CD8-positive, alpha-beta memory T cell (primary cell): ENCODE measurements around the gene SHOC2. TPM values are rescaled to one million over a fixed set of nuclear protein-coding genes. Genes with fewer than 3 reads are reported as not detected.

Experiments used
- CTCF ChIA-PET: fragments of 350-600 bp; sonication (Branson Sonifier 250); formaldehyde crosslinking; loops from one replicate; lab custom pipeline; 2021; ENCODE audit warnings: antibody characterized with exemption; lab: Charles Lee
- POLR2A ChIA-PET: fragments of 350-600 bp; sonication (Branson Sonifier 250); formaldehyde crosslinking; loops from one replicate; lab custom pipeline; 2021; ENCODE audit warnings: antibody characterized with exemption; lab: Charles Lee
- DNase-seq, 5 donors: peaks; one replicate each; pipeline versions ENCODE4 v3.0.0 to v3.0.0-alpha.2; 2020 to 2022; ENCODE audit warnings: mixed read lengths in 1 of 5
- H3K27ac ChIP-seq: one replicate; pipeline ENCODE4 v1.7.0; 2013; ENCODE audit warnings: low read depth, mild to moderate bottlenecking, low read length, moderate library complexity
- H3K27me3 ChIP-seq: 2 replicates; pipeline ENCODE4 v1.7.0; 2013; ENCODE audit warnings: low read length, mild to moderate bottlenecking; ENCODE audit not compliant: insufficient read depth, poor library complexity, severe bottlenecking
- H3K36me3 ChIP-seq: 2 replicates; pipeline ENCODE4 v1.7.0; 2013; ENCODE audit warnings: mild to moderate bottlenecking, low read length, moderate library complexity; ENCODE audit not compliant: insufficient read depth
- H3K4me1 ChIP-seq: 2 replicates; pipeline ENCODE4 v1.7.0; 2013; ENCODE audit warnings: mild to moderate bottlenecking, low read length, moderate library complexity; ENCODE audit not compliant: insufficient read depth
- H3K4me3 ChIP-seq: 2 replicates; pipeline ENCODE4 v1.7.0; 2013; ENCODE audit warnings: mild to moderate bottlenecking, low read length
- H3K9me3 ChIP-seq: 2 replicates; pipeline ENCODE4 v1.7.0; 2013; ENCODE audit warnings: mild to moderate bottlenecking, low read length
- H3K27ac Mint-ChIP-seq, 8 donors: one replicate each; pipeline ENCODE4 v1.8.0; 2020 to 2021; ENCODE audit warnings: mixed read lengths in 8 of 8, mild to moderate bottlenecking in 6 of 8, inconsistent platforms in 3 of 8, moderate library complexity in 3 of 8
- H3K27me3 Mint-ChIP-seq, 2 donors: one replicate each; pipeline ENCODE4 v1.8.0; 2020 to 2021; ENCODE audit warnings: mixed read lengths in 2 of 2, mild to moderate bottlenecking in 1 of 2, moderate library complexity in 1 of 2
- H3K36me3 Mint-ChIP-seq, 3 donors: one replicate each; pipeline ENCODE4 v1.8.0; 2020 to 2021; ENCODE audit warnings: mixed read lengths in 3 of 3, inconsistent platforms in 1 of 3, mild to moderate bottlenecking in 1 of 3
- H3K4me1 Mint-ChIP-seq, 3 donors: one replicate each; pipeline ENCODE4 v1.8.0; 2020 to 2021; ENCODE audit warnings: mixed read lengths in 3 of 3, inconsistent platforms in 1 of 3, mild to moderate bottlenecking in 1 of 3
- H3K4me3 Mint-ChIP-seq, 7 donors: one replicate each; pipeline ENCODE4 v1.8.0; 2020 to 2021; ENCODE audit warnings: mixed read lengths in 7 of 7, mild to moderate bottlenecking in 6 of 7, moderate library complexity in 4 of 7, inconsistent platforms in 2 of 7
- H3K9me3 Mint-ChIP-seq, 5 donors: one replicate each; pipeline ENCODE4 v1.8.0; 2020 to 2022; ENCODE audit warnings: mixed read lengths in 5 of 5, mild to moderate bottlenecking in 3 of 5, moderate library complexity in 2 of 5, inconsistent platforms in 1 of 5
- polyA plus RNA-seq: library from polyadenylated mRNA; unstranded; fragments of 300-500 nt; fragmentation: Illumina TruSeq; gene quantifications from one replicate; pipeline ENCODE4 v1.2.3, GENCODE V29; 2021
- total RNA-seq, 2 experiments: library from RNA; stranded (reverse); gene quantifications; one replicate each; pipeline ENCODE4 v1.2.3, GENCODE V29; 2021

SHOC2 gene
- total RNA-seq (10 to 100 TPM; 57.4 to 63.1 TPM), polyA plus RNA-seq (57.5 TPM)

DNA sequence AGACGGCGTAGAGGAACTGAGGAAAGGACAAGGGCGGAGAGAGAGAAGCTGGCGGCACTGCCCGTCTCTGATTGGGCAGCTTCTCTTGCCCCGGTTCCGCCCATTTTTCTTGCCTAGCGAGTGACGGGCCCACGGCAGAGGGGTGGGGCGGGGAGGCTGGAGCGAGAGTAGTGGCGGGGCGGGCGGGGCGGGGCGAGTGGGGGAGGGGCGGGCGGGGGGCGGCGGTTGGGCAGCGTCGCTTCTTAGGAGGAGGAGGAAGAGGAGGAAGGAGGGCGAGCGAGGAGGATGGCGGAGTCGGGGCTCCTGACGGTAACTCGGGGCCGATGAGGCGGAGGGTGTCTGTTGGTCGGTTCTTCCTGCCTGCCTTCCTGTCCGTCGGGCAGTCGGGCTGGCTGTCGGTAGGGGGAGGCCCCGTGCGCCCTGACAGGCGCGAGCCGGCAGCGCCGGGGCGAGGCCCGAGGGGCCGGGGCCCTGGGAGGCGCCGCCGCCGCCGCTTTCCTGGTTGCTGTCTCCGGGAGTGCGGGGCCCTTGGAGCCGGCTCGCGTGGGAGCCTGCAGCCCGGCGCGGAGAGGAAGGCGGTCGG lies at the start of gene SHOC2:
Gene SHOC2 (plus strand): TSS at position 256 of the 583 bp plus-strand sequence. CDS start 44,755 bp downstream, outside the sequence.
- H3K27ac Mint-ChIP-seq, result peak within 1 kb of the TSS; percentile 99 to 100 (median 100)
- no peaks in the 10 kb centered on the region for H3K27me3 Mint-ChIP-seq
- Histone ChIP-seq H3K9me3 (no peaks in the 10 kb centered on the region), H3K27me3 (no peaks in the 10 kb centered on the region), H3K4me3 (peak within 1 kb of the TSS; percentile 82), H3K27ac (peak within 1 kb of the TSS; percentile 96), H3K36me3 (no peaks in the 10 kb centered on the region), H3K4me1 (peaks cover 14% of the 10 kb centered on the region)
- H3K9me3 Mint-ChIP-seq, result no peaks in the 10 kb centered on the region
- peak within 1 kb of the TSS; percentile 92 to 99 (median 97) for H3K4me3 Mint-ChIP-seq
- H3K36me3 Mint-ChIP-seq, result peaks cover 0 to 37% (median 3%) of the 10 kb centered on the region in 3 donors
- peak in 4 of 5 donors; percentile 96 to 99 (median 98) for DNase-seq
- CTCF ChIA-PET, result interaction anchor here (0.7 to 2.7 kb wide), 8 partner anchors 16 to 55 kb away, joined by 3 to 14 read pairs (median 3); partner anchors contain the start of gene PDCD4
- peaks cover 46 to 70% (median 61%) of the 10 kb centered on the region in 3 donors for H3K4me1 Mint-ChIP-seq
- POLR2A ChIA-PET, result interaction anchor here (0.6 to 1.1 kb wide), 10 partner anchors 9 to 614 kb away, joined by 3 to 7 read pairs (median 4); partner anchors contain the start of gene PDCD4

DNA sequence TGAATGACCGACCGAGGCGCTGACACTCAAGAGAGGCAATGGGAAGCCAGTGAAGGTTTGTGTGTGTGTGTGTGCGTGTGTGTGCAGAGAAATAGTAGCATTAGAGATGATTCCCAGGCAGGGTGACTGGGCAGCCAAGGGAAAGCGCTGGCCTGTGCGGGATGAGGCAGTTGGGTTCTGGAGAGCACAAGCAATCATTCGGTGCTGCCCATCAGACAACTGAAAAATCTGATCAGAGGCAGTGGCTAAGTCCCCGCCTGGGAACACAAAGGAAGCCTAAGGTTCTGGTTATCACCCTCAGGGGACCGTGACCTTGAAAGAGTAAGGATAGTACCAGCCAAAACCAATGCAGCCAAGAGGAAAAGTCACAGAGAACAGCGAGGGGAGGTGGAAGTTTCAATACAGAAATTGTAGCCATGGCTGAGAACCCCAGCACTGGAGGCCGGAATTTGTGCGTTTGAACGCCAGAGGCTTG lies 48.5 kb upstream of the SHOC2 start:
- peak overlapping the region; percentile 77 for H3K27ac ChIP-seq
- H3K9me3 Mint-ChIP-seq, result no peaks in the 10 kb centered on the region
- no peak for DNase-seq
- no peaks in the 10 kb centered on the region for H3K9me3 ChIP-seq
- peaks cover 3 to 33% (median 4%) of the 10 kb centered on the region in 3 donors for H3K36me3 Mint-ChIP-seq
- H3K4me3 Mint-ChIP-seq, result peak overlapping the region; percentile 83 to 100 (median 94)
- peak overlapping the region; percentile 97 to 100 (median 98) for H3K27ac Mint-ChIP-seq
- peaks cover 74% of the 10 kb centered on the region for H3K4me1 ChIP-seq
- peaks cover 69 to 77% (median 70%) of the 10 kb centered on the region in 3 donors for H3K4me1 Mint-ChIP-seq
- no peaks in the 10 kb centered on the region for H3K27me3 ChIP-seq
- POLR2A ChIA-PET, result interaction anchor here (0.8 to 2.8 kb wide), 10 partner anchors 8 to 68 kb away, joined by 3 to 54 read pairs (median 4); partner anchors contain the start of genes BBIP1 and SHOC2
- H3K27me3 Mint-ChIP-seq, result peaks cover 0 to 1% of the 10 kb centered on the region in 2 donors
- H3K4me3 ChIP-seq, result peak overlapping the region; percentile 68
- CTCF ChIA-PET, result interaction anchor here (0.8 to 1.1 kb wide), 6 partner anchors 9 to 68 kb away, joined by 3 to 10 read pairs (median 4); no protein-coding TSS in a partner anchor
- H3K36me3 ChIP-seq, result no peaks in the 10 kb centered on the region

- POLR2A ChIA-PET, result interaction anchor here (0.8 to 2.8 kb wide), 12 partner anchors 9 to 107 kb away, joined by 3 to 54 read pairs (median 4); partner anchors contain the start of genes BBIP1 and SHOC2
- H3K9me3 ChIP-seq, result no peaks in the 10 kb centered on the region
- H3K27me3 ChIP-seq, result no peaks in the 10 kb centered on the region
- Mint-ChIP-seq H3K36me3 (peaks cover 3 to 39% (median 4%) of the 10 kb centered on the region in 3 donors), H3K27me3 (peaks cover 0 to 1% of the 10 kb centered on the region in 2 donors), H3K9me3 (no peaks in the 10 kb centered on the region), H3K4me3 (peak within 1 kb of the TSS; percentile 90 to 100 (median 95)), H3K4me1 (peaks cover 68 to 77% (median 69%) of the 10 kb centered on the region in 3 donors), H3K27ac (peak within 1 kb of the TSS; percentile 97 to 100 (median 98))
- peaks cover 74% of the 10 kb centered on the region for H3K4me1 ChIP-seq
- H3K4me3 ChIP-seq, result peak within 1 kb of the TSS; percentile 68
- peak; percentile 91 to 97 (median 95) for DNase-seq
- CTCF ChIA-PET, result interaction anchor here (0.7 to 1.1 kb wide), 10 partner anchors 10 to 73 kb away, joined by 3 to 10 read pairs (median 4); partner anchors contain the start of genes BBIP1 and SHOC2
- no peaks in the 10 kb centered on the region for H3K36me3 ChIP-seq
- peak within 1 kb of the TSS; percentile 77 for H3K27ac ChIP-seq
Measured at GRCh38 chr10:110871298-110872084, 47.9 kb upstream of the SHOC2 start, which contains the start of gene PDCD4. Gene PDCD4 (plus strand): TSS chr10:110871928. CDS start chr10:110876028, 4,100 bp downstream.

- Mint-ChIP-seq H3K27me3 (peaks cover 0 to 1% of the 10 kb centered on the region in 2 donors), H3K4me3 (peak overlapping the region; percentile 90 to 100 (median 95)), H3K36me3 (peaks cover 4 to 44% (median 6%) of the 10 kb centered on the region in 3 donors), H3K27ac (peak overlapping the region; percentile 97 to 98 (median 98)), H3K9me3 (no peaks in the 10 kb centered on the region), H3K4me1 (peaks cover 64 to 75% (median 67%) of the 10 kb centered on the region in 3 donors)
- ChIA-PET CTCF (interaction anchor here (0.6 to 2.3 kb wide), 17 partner anchors 11 to 98 kb away, joined by 3 to 20 read pairs (median 4); partner anchors contain the start of gene BBIP1), POLR2A (interaction anchor here (0.6 to 2.8 kb wide), 17 partner anchors 8 to 662 kb away, joined by 3 to 54 read pairs (median 4); partner anchors contain the start of genes BBIP1 and SHOC2)
- Histone ChIP-seq H3K4me3 (peak overlapping the region; percentile 68), H3K36me3 (no peaks in the 10 kb centered on the region), H3K9me3 (no peaks in the 10 kb centered on the region), H3K4me1 (peaks cover 72% of the 10 kb centered on the region), H3K27me3 (no peaks in the 10 kb centered on the region), H3K27ac (peak overlapping the region; percentile 77)
- DNase-seq, result peak; percentile 77 to 94 (median 89)
Measured at GRCh38 chr10:110872145-110872983, 47.0 kb upstream of the SHOC2 start.

- DNase-seq, result no peak
- Mint-ChIP-seq H3K36me3 (peaks cover 4 to 53% (median 6%) of the 10 kb centered on the region in 3 donors), H3K27me3 (peaks cover 0 to 1% of the 10 kb centered on the region in 2 donors), H3K27ac (peak overlapping the region; percentile 86 to 98 (median 98)), H3K4me3 (peak overlapping the region; percentile 90 to 100 (median 95)), H3K9me3 (no peaks in the 10 kb centered on the region), H3K4me1 (peaks cover 64 to 75% (median 67%) of the 10 kb centered on the region in 3 donors)
- Histone ChIP-seq H3K36me3 (peaks cover 7% of the 10 kb centered on the region), H3K4me1 (peaks cover 68% of the 10 kb centered on the region), H3K27me3 (no peaks in the 10 kb centered on the region), H3K4me3 (peak overlapping the region; percentile 68), H3K27ac (peak overlapping the region; percentile 77), H3K9me3 (no peaks in the 10 kb centered on the region)
- POLR2A ChIA-PET, result interaction anchor here (0.6 to 2.8 kb wide), 11 partner anchors 9 to 662 kb away, joined by 3 to 54 read pairs (median 4); partner anchors contain the start of genes BBIP1 and SHOC2
- CTCF ChIA-PET, result interaction anchor here (0.6 to 2.3 kb wide), 15 partner anchors 12 to 99 kb away, joined by 3 to 20 read pairs (median 4); partner anchors contain the start of gene BBIP1
Measured at GRCh38 chr10:110872984-110873923, 46.1 kb upstream of the SHOC2 start.

GRCh38 chr10:110873951-110874350 lies 45.5 kb upstream of the SHOC2 start:
- Mint-ChIP-seq H3K27ac (peak overlapping the region in 7 of 8 donors; percentile 92 to 98 (median 97)), H3K9me3 (no peaks in the 10 kb centered on the region), H3K4me3 (peak overlapping the region; percentile 83 to 100 (median 93)), H3K4me1 (peaks cover 64 to 75% (median 67%) of the 10 kb centered on the region in 3 donors), H3K36me3 (peaks cover 4 to 60% (median 6%) of the 10 kb centered on the region in 3 donors), H3K27me3 (peaks cover 0 to 1% of the 10 kb centered on the region in 2 donors)
- H3K27me3 ChIP-seq, result no peaks in the 10 kb centered on the region
- peak overlapping the region; percentile 68 for H3K4me3 ChIP-seq
- H3K9me3 ChIP-seq, result no peaks in the 10 kb centered on the region
- H3K27ac ChIP-seq, result peak overlapping the region; percentile 77
- H3K36me3 ChIP-seq, result peaks cover 12% of the 10 kb centered on the region
- H3K4me1 ChIP-seq, result peaks cover 67% of the 10 kb centered on the region
- ChIA-PET CTCF (interaction anchor here (1.4 to 2.3 kb wide), 5 partner anchors 13 to 71 kb away, joined by 5 to 20 read pairs (median 7); no protein-coding TSS in a partner anchor), POLR2A (interaction anchor here (1.3 kb wide), 1 partner anchor 71 kb away, joined by 6 read pairs; no protein-coding TSS in a partner anchor)
- DNase-seq, result no peak
